Stimulated activated CD4-positive, alpha-beta T cell treated with anti-CD3 and anti-CD28 coated beads, Interleukin-15, amount 100 ng/mL, for 1 hour (primary cell): ENCODE results near the gene RPS3.

Experiments
- DNase-seq, 2 donors: peaks; one replicate each; pipeline ENCODE4 v3.0.0-alpha.2; 2020; ENCODE audit warnings: low read depth in 1 of 2, low spot score in 1 of 2

The RPS3 gene

DNA sequence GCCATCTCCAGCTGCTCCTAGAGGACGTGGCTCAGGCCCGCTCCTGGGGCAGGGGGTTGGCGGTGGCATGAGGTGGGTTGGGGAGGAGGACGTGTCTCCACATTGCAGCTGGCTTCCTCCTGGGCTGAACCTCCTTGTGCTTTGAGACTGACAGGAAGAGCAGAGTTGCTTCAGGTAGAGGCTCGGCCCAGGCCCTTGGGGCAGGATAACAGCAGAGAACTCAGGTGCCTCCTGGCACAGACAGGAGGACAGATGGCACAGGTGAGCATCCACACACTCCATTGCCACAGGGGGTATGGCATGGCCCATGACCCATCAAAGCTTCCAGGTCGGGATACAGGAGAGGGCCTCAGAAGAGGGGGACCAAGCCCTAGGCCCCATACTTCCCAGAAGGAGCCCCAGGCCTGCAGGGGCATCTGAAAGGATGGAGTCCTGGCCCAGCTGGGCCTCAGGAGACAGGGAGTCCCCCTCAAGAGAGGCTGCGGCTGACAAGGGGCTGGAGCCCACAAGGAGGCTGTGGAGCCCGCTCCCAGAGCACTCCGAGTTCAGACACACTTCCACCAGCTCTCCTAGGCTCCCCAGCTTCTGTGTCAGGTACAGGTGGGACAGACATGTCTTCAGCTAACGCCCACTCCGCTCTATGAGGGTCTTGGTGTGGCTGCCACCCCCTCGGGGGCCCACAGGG lies 35.7 kb downstream of the RPS3 start:
- no peak for DNase-seq

GRCh38 chr11:75435571-75435925 lies 36.2 kb downstream of the RPS3 start:
- DNase-seq = no peak

GRCh38 chr11:75436806-75437205 lies 37.5 kb downstream of the RPS3 start:
- no peak for DNase-seq

GRCh38 chr11:75437966-75438659 lies 38.8 kb downstream of the RPS3 start:
- no peak for DNase-seq

DNA sequence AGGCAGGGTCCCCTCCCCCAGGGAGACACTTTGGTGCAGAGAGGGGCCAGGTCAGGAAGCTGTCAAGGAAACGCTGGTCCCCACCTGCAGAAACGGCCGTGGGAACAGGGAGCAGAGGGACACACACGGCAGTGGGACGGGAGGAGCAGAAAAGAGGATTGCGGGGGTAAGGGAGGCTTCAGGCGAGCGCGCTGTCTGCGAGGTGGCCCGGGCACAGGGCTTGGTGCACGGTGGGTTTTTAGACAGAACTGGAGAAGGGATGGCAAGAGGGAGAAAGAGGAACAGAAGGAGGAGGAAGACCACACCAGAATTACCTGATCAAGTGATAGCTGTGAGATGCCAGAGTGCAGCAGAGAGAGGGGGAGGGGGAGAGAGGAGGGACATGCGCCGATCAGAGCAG lies 39.7 kb downstream of the RPS3 start:
- no peak for DNase-seq

DNA sequence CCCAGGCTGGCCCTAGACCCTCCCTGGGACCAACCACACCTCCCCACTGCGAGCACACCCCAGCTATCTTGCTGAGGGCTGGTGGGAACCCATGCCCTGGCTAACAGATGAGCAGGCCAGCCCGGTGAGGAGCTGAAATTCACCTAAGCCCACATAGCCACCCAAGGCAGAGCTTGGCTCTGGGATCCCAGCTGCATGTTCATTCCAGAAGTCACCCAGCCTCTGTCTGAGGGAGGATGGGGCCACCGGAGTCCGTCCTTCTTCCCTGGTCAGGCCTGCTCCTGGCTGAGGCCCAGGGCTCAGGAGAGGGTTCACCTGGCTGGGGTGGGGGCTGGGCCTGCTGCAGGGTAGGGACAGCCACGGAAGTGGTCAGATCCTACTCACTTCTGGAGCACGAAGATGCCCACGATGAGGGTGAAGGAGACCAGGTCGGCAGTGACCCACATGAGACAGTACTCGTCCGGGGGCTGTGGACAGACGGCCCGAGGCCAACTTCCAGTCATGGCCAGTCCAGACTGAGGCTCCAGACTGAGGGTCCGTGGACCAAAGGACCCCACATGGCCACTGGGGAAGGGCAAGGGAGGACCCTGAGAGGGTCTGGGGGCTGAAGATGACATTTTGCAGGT lies 40.3 kb downstream of the RPS3 start:
- no peak for DNase-seq

DNA sequence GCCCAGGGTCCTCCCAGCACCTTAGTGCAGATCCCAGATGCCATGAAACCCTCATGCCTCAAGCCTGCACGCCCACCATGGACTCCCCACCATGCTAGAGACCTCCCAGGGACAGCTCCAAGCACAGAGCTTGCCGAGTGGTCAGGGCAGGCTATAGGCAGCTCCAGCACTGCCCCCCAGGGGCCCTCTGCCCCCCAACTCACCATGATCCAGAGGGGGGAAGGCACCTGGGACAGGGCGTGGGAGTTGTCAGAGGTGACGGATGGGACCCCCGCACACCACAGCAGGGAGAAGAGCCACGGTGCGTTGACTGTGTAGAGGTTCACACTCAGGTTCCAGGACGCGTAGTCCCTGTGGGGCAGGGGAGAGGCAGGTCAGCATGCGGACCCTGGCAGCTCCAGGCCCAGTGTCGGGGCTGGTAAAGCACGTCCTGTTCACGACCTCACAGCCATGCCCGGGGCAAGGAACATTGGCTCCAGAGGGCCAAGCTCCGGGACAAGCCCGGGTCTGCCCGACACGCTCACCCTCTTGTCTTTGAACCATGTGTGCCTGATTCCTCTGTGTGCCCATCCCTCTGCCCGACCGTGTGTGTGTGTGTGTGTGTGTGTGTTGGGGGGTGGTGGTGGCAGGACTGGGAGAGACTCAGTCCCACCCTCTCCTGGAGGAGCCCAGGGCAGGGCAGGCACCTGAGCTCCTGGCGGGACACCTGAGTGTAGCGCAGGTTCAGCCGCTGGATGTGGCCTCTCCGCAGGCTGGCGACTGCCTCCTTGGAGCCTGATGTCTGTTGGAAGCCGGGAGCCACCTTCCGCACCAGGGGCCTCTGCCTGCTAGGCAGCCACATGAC lies 41.9 kb downstream of the RPS3 start:
- no peak for DNase-seq

GRCh38 chr11:75441804-75442132 lies 42.5 kb downstream of the RPS3 start:
- no peak for DNase-seq

GRCh38 chr11:75442161-75442885 lies 43.0 kb downstream of the RPS3 start:
- no peak for DNase-seq

GRCh38 chr11:75443043-75443442 lies 43.7 kb downstream of the RPS3 start:
- no peak for DNase-seq

DNA sequence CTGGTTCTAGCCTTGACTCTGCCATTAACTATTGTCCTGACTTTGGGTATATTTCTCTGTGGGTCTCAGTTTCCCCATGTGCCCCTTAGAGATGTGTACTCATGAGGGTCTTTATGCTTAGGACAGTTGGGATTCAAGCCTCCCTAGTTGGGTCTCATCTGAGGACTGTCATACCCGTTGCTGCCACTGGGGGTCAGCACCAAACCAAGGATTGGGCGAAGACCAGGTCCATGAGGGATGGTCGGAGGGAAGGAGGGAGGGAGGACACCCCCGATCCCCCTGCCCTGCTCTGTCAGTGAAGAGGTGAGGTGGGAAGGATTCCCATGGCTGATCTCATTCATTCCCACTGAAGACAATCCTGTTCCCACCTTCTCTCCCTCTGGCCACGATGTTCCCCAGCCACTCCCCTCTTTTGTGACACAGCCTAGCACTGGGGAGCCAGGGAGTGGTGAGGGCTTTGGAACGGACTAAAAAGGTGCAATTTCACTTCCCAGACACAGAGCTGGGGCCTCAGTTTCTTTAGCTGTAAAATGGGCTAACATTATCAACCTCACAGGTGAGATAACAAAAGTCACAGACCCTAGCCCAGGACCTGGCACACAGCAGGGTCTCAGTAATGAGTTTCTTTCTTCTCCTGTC lies 46.1 kb downstream of the RPS3 start:
- peak; percentile 48 to 68 for DNase-seq

DNA sequence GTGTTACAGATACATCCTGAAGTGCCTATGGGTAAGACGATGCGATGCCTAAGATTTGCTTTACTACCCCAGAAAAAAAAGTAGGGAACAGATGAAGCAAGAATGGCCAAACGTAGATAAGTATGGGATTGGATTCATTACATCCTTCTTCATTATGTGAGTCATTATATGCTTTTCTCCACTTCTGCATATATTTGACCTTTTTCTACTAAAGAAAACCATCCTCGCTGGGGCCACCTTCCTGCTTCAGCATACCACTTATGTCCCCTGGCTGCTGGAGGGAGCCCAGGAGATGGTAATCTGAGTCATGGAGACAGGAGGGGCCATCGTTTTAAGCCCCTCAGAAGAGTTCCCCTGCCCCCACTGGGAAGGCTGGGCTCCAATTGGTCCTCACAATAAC lies 48.1 kb downstream of the RPS3 start:
- DNase-seq = no peak

GRCh38 chr11:75449271-75449670 lies 50.0 kb downstream of the RPS3 start:
- no peak for DNase-seq

DNA sequence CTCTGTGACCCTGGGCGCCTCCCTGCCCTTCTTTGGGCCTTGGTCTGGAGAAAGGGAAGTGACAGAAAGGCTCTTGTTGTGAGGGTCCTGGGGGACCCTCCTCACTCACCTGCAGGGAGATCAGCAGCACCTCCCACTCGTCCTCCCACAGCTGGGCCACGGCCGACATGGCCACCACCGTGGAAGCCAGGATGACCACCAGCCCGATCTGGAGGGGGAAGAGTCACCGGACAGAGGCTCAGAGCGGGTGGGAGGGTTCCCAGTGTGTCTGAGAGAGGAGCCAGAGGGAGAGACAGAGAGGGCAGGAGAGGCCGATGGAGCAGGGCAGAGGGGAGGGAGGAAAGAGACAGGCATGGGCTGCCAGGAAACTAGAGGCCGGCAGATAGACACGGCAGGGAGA lies 50.5 kb downstream of the RPS3 start:
- no peak for DNase-seq

GRCh38 chr11:75450236-75450635 lies 50.9 kb downstream of the RPS3 start:
- no peak for DNase-seq

GRCh38 chr11:75450826-75451821 lies 51.8 kb downstream of the RPS3 start:
- peak in 1 of 2 donors; percentile 14 for DNase-seq

DNA sequence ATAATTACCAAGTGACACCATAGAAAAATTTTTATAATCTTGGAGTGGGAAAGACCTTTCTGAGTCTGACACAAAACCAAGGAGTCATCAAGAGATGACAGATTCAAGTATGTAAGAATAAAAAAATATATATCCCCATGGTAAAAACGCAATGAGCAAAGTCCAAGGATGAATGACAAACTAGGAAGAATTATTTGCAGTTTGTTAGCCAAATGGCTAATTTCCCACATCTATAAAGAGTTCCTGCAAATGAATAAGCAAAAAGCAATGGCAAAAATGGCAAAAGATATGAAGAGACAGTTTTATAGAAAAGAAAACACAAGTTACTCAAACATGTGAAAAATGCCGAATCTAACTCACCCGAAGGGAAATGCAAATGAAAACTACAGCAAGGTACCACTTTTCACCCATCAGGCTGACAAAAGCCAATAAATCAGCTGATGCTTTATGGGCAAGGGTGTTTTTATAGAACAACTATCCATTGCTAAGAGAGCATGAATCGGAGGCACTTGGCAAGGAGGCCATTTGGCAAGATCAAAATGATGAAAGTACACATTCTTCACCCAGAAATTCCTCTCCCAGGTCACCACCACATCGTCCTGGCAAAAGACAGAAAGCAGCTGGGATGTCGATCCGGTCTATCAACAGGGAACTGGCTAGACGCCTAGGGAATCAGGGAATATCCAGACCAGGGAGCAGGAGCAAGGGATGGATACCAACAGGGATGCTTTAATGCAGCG lies 54.8 kb downstream of the RPS3 start:
- no peak for DNase-seq

GRCh38 chr11:75454987-75455386 lies 55.7 kb downstream of the RPS3 start:
- DNase-seq = no peak
